ACC112 (cell line): ENCODE results near the gene ESRRA.

Experiments used
- H2AFZ ChIP-seq: fragments of 200-600 bp; sonication (generic); one replicate; pipeline ENCODE4 v1.6.0; 2017; ENCODE audit warnings: antibody characterized with exemption, low read length; ENCODE audit not compliant: unreplicated experiment
- H3K27ac ChIP-seq: fragments of 200-600 bp; sonication (generic); 2 replicates; pipeline ENCODE4 v1.5.1; 2014; ENCODE audit warnings: low read depth, mild to moderate bottlenecking, antibody characterized with exemption, low read length, moderate library complexity
- H3K27me3 ChIP-seq: fragments of 200-600 bp; sonication (generic); 2 replicates; pipeline ENCODE4 v1.6.1; 2014; ENCODE audit warnings: mild to moderate bottlenecking, antibody characterized with exemption, low read length, moderate library complexity, mixed read lengths; ENCODE audit not compliant: insufficient read depth
- H3K36me3 ChIP-seq: fragments of 200-600 bp; sonication (generic); 2 replicates; pipeline ENCODE4 v1.6.1; 2016; ENCODE audit warnings: mild to moderate bottlenecking, antibody characterized with exemption, low read length, moderate library complexity, mixed read lengths; ENCODE audit not compliant: insufficient read depth
- H3K4me1 ChIP-seq: fragments of 200-600 bp; sonication (generic); one replicate; pipeline ENCODE4 v1.6.1; 2016; ENCODE audit warnings: low read length, mixed read lengths; ENCODE audit not compliant: insufficient read depth, unreplicated experiment, control insufficient read depth
- H3K4me3 ChIP-seq: fragments of 200-600 bp; sonication (generic); 2 replicates; pipeline ENCODE4 v1.5.1; 2014; ENCODE audit warnings: mild to moderate bottlenecking, low read depth, low read length
- H3K79me2 ChIP-seq: fragments of 200-600 bp; sonication (generic); one replicate; pipeline ENCODE4 v1.6.0; 2016; ENCODE audit warnings: low read length; ENCODE audit not compliant: control insufficient read depth, unreplicated experiment, insufficient read depth

ESRRA gene

DNA sequence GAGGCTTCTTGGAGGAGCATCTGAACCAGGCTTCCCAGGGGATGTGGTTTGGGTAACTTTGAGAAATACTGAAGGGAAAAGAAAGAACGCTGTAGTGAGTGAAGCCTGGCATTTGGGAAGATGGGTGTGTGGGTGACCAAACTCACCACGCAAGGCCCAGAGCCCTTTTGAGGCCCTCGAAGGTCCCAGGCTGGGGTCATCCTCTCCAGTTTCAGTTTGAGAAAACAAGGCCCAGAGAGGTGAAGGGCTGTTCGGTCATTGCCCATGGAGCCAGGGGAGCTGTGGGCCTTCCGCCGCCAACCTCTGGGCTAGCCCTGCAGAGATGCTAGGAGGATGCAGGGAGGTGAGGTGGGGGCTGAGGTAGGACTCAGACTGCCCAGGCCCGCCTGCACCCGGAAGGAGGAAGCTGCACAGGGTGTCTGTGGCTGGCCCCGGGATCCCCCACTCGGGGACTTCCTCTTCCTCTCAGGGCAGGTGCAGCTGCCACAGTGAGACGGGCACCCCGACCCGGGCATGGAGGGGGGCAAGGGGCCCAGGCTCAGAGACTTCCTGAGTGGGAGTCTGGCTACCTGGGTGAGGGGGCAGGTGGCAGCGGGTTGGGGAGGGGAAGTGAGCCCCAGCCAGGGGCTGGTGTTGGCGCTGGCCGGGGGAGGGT is 34.6 kb downstream of the ESRRA start, which contains the start of gene CCDC88B:
TSS of gene CCDC88B (plus strand) at position 451 of the 655 bp plus-strand sequence. CDS start at position 514, 63 bp downstream.
- H2AFZ ChIP-seq = no peak within 1 kb of the TSS
- H3K27me3 ChIP-seq = no peaks in the 10 kb centered on the region
- H3K79me2 ChIP-seq = no peaks in the 10 kb centered on the region
- H3K36me3 ChIP-seq = no peaks in the 10 kb centered on the region
- H3K4me1 ChIP-seq = no peaks in the 10 kb centered on the region
- H3K27ac ChIP-seq = no peak within 1 kb of the TSS
- no peak within 1 kb of the TSS for H3K4me3 ChIP-seq

- no peak overlapping the region for H3K4me3 ChIP-seq
- H3K4me1 ChIP-seq = no peaks in the 10 kb centered on the region
- no peak overlapping the region for H2AFZ ChIP-seq
- no peaks in the 10 kb centered on the region for H3K36me3 ChIP-seq
- no peak overlapping the region for H3K27ac ChIP-seq
- no peaks in the 10 kb centered on the region for H3K27me3 ChIP-seq
- H3K79me2 ChIP-seq = no peaks in the 10 kb centered on the region
These were observed 35.5 kb downstream of the ESRRA start for GRCh38 chr11:64340671-64341335.

- H2AFZ ChIP-seq = no peak overlapping the region
- H3K79me2 ChIP-seq = no peaks in the 10 kb centered on the region
- H3K4me1 ChIP-seq = no peaks in the 10 kb centered on the region
- H3K36me3 ChIP-seq = no peaks in the 10 kb centered on the region
- H3K4me3 ChIP-seq = no peak overlapping the region
- no peak overlapping the region for H3K27ac ChIP-seq
- H3K27me3 ChIP-seq = no peaks in the 10 kb centered on the region
These were observed 36.1 kb downstream of the ESRRA start for GRCh38 chr11:64341429-64341828.

DNA sequence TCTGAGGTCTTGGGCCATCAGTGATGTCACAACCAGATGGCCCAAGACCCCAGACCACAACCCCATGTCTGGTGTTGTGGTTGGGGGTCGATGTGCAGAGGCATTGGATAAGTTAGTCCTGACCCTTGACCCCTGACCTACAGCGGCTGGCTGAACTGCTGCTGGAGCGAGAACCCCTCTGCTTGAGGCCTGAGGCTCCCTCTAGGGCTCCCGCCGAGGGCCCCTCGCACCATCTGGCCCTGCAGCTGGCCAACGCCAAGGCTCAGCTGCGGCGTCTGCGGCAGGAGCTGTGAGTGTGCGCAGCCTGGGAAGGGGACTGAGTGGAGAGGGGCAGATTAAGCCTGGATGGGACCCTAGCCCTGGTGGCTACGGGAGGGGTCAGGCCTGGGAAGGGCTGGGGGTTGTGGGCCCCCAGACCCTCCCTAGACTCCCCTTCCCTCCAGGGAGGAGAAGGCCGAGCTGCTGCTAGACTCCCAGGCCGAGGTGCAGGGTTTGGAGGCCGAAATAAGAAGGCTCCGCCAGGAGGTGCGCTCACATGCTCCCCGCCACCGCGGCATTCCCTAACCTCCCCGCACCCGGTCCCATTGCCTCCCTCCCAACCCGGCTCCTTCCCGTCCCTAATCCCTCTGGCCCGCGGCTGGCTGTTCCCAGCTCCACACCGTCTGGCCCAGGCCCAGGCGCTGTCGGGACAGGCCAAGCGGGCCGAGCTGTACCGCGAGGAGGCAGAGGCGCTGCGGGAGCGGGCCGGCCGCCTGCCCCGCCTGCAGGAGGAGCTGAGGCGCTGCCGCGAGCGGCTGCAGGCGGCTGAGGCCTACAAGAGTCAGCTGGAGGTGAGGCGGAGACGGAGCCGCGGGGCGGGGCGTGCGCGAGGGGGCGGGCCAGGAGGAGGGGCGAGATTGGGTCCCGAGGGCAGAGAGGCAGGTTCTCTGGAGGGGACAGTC is 36.8 kb downstream of the ESRRA start:
- Histone ChIP-seq H3K4me1 (no peaks in the 10 kb centered on the region), H3K27ac (no peak overlapping the region), H3K4me3 (peak overlapping the region; percentile 22; the same call in 1 of the 2 replicates), H2AFZ (peak overlapping the region; percentile 67), H3K27me3 (no peaks in the 10 kb centered on the region), H3K36me3 (no peaks in the 10 kb centered on the region), H3K79me2 (no peaks in the 10 kb centered on the region)

DNA sequence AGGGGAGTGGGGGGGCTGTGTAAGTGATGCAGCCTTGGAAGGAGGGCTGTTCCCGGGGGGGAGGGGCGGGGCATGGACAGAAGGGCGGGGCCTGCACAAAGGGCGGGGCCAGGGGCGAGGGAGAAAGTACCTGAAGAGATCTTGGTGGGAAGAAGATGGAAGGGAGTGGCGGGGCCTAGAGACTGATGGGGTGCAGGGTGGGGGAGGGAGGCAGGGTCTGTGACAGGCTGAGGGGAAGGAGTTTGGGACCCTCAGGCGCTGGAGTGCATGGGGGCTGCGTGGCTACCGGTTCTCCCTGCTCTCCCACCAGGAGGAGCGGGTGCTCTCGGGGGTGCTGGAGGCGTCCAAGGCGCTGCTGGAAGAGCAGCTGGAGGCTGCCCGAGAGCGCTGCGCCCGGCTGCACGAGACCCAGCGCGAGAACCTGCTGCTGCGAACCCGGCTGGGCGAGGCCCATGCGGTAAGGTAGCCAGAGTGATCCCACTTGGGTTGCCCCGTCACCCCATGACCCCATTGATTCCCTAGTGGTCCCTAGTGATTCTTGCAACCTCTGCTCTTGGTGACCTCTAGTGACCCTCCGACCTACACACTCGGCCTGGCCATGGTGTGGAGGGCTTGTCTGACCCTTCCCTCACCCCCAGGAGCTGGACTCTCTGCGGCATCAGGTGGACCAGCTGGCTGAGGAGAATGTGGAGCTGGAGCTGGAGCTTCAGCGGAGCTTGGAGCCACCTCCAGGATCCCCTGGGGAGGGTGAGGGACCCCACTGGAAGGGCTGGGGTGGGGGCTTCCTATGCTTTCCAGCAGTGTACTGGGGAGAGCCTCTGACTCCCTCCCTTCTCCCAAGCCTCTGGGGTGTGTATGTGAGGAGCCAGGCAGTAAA is 37.8 kb downstream of the ESRRA start:
- Histone ChIP-seq H2AFZ (no peak overlapping the region), H3K27me3 (no peaks in the 10 kb centered on the region), H3K4me3 (no peak overlapping the region), H3K27ac (no peak overlapping the region), H3K36me3 (no peaks in the 10 kb centered on the region), H3K79me2 (no peaks in the 10 kb centered on the region), H3K4me1 (no peaks in the 10 kb centered on the region)

- Histone ChIP-seq H2AFZ (no peak overlapping the region), H3K4me1 (no peaks in the 10 kb centered on the region)
These were observed 38.6 kb downstream of the ESRRA start for GRCh38 chr11:64343767-64344559.

GRCh38 chr11:64344787-64345186 is 39.5 kb downstream of the ESRRA start:
- no peaks in the 10 kb centered on the region for H3K36me3 ChIP-seq
- H3K27ac ChIP-seq = no peak overlapping the region
- no peak overlapping the region for H2AFZ ChIP-seq
- H3K4me1 ChIP-seq = no peaks in the 10 kb centered on the region
- no peaks in the 10 kb centered on the region for H3K27me3 ChIP-seq
- no peak overlapping the region for H3K4me3 ChIP-seq
- no peaks in the 10 kb centered on the region for H3K79me2 ChIP-seq

More at GRCh38 chr11:64343767-64344559, 38.6 kb downstream of the ESRRA start:
- no peaks in the 10 kb centered on the region for H3K79me2 ChIP-seq
- no peak overlapping the region for H3K4me3 ChIP-seq
- H3K27me3 ChIP-seq = no peaks in the 10 kb centered on the region
- H3K27ac ChIP-seq = no peak overlapping the region
- no peaks in the 10 kb centered on the region for H3K36me3 ChIP-seq

DNA sequence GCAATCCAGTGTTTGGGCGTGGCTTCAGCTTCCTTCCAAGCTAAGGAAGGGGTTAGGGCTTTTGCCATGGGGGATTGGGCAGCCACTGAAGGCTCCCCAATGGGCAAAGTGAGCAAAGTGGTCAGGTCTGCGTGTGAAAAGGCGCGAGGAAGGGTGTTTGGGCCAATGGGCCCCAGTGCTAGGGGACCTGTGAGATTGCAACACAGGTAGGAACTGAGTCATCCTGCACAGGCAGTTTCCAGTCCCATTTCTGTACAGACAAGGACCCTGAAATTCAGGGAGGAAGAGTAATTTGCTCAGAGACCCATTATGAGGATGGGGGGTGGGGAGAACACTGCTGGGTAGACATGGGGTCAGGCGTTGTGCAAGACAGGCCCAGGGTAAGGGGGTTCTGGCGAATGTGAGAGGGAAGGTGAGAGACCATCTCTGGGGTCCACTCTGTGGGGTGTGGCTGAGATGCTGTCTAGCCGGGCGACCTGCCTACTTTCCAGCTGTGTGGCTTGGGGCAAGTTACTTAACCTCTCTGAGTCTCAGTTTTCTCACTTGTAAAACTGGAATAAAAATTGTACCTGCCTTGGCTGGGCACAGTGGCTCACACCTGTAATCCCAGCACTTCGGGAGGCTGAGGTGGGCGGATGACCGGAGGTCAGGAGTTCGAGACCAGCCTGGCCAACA is 42.0 kb downstream of the ESRRA start:
- Histone ChIP-seq H2AFZ (no peak overlapping the region), H3K4me1 (no peaks in the 10 kb centered on the region), H3K27me3 (no peaks in the 10 kb centered on the region), H3K36me3 (no peaks in the 10 kb centered on the region), H3K27ac (no peak overlapping the region), H3K4me3 (no peak overlapping the region), H3K79me2 (no peaks in the 10 kb centered on the region)

GRCh38 chr11:64348383-64349024 is 43.2 kb downstream of the ESRRA start:
- no peak overlapping the region for H2AFZ ChIP-seq
- H3K27ac ChIP-seq = no peak overlapping the region
- no peaks in the 10 kb centered on the region for H3K79me2 ChIP-seq
- no peak overlapping the region for H3K4me3 ChIP-seq
- no peaks in the 10 kb centered on the region for H3K27me3 ChIP-seq
- no peaks in the 10 kb centered on the region for H3K4me1 ChIP-seq
- no peaks in the 10 kb centered on the region for H3K36me3 ChIP-seq
